SK-N-SH (cell line): ENCODE measurements around the gene ITGBL1. TPM values are rescaled to one million over a fixed set of nuclear protein-coding genes. Genes with fewer than 3 reads are reported as not detected.
A peak's percentile ranks its signal among the peaks of the same experiment; 100 is the strongest.

Experiments used
- CTCF ChIA-PET: fragments of 300-600, 350-600 bp; formaldehyde crosslinking; extraction: SDS; loops from one replicate; lab custom pipeline; 2021; lab: Yijun Ruan, JAX
- POLR2A ChIA-PET: fragments of 350-600 bp; sonication (Branson Sonifier 250); formaldehyde crosslinking; extraction: SDS; loops from one replicate; lab custom pipeline; 2020; ENCODE audit warnings: antibody characterized with exemption, inconsistent platforms; lab: Yijun Ruan, JAX
- DNase-seq: peaks from one replicate; pipeline ENCODE4 v3.0.0; 2012
- H2AFZ ChIP-seq: fragments of 200-600 bp; sonication (generic); 2 replicates; pipeline ENCODE4 v1.8.1; 2016; ENCODE audit warnings: antibody characterized with exemption, mild to moderate bottlenecking, low read depth
- H3F3A ChIP-seq: fragments of 200-600 bp; sonication (generic); replicated peaks from 2 replicates; pipeline ENCODE3; 2016; ENCODE audit warnings: antibody characterized with exemption, mild to moderate bottlenecking; ENCODE audit not compliant: insufficient read depth
- H3K27ac ChIP-seq, 2 experiments: fragments of 200-500 bp in 1 of 2; fragments of 200-600 bp in 1 of 2; sonication (Bioruptor generic) in 1 of 2; sonication (generic), shearing (Covaris generic) in 1 of 2; 2 replicates each; pipeline versions ENCODE4 v1.5.1 to v1.6.1; 2014 to 2016; ENCODE audit warnings: low read depth in 2 of 2, inconsistent platforms in 1 of 2, low read length in 1 of 2, mild to moderate bottlenecking in 1 of 2, mixed read lengths in 1 of 2
- H3K27me3 ChIP-seq: fragments of 200-600 bp; sonication (generic), shearing (Covaris generic); 2 replicates; pipeline ENCODE4 v1.6.1; 2016; ENCODE audit warnings: mixed run types; ENCODE audit not compliant: insufficient read depth
- H3K36me3 ChIP-seq, 2 experiments: fragments of 200-500 bp in 1 of 2; fragments of 200-600 bp in 1 of 2; sonication (Bioruptor generic) in 1 of 2; sonication (generic) in 1 of 2; replicated peaks in 1 of 2; 2 replicates each; pipeline versions ENCODE3 to v1.5.1; 2014 to 2016; ENCODE audit warnings: low read length in 1 of 2, mild to moderate bottlenecking in 1 of 2; ENCODE audit not compliant: insufficient read depth in 2 of 2, control insufficient read depth in 1 of 2
- H3K4me1 ChIP-seq, 2 experiments: fragments of 200-500 bp in 1 of 2; fragments of 200-600 bp in 1 of 2; sonication (Bioruptor generic) in 1 of 2; sonication (generic), shearing (Covaris generic) in 1 of 2; 2 replicates each; pipeline versions ENCODE4 v1.5.1 to v1.6.1; 2014 to 2016; ENCODE audit warnings: low read depth in 1 of 2, low read length in 1 of 2, mixed run types in 1 of 2; ENCODE audit not compliant: insufficient read depth in 2 of 2, control insufficient read depth in 1 of 2
- H3K4me2 ChIP-seq: fragments of 200-600 bp; sonication (generic), shearing (Covaris generic); 2 replicates; pipeline ENCODE4 v1.6.1; 2017; ENCODE audit warnings: mixed run types
- H3K4me3 ChIP-seq, 2 experiments: fragments of 200-500 bp in 1 of 2; fragments of 200-600 bp in 1 of 2; sonication (Bioruptor generic) in 1 of 2; sonication (generic), shearing (Covaris generic) in 1 of 2; 2 replicates each; pipeline versions ENCODE4 v1.5.1 to v1.8.1; 2014 to 2016; ENCODE audit warnings: low read depth in 2 of 2, inconsistent platforms in 1 of 2, low read length in 1 of 2, mild to moderate bottlenecking in 1 of 2, mixed read lengths in 1 of 2, moderate library complexity in 1 of 2
- H3K79me2 ChIP-seq: fragments of 200-600 bp; sonication (generic); 2 replicates; pipeline ENCODE4 v1.8.1; 2017; ENCODE audit warnings: mild to moderate bottlenecking; ENCODE audit not compliant: insufficient read depth
- H3K9ac ChIP-seq: fragments of 200-600 bp; sonication (generic); 2 replicates; pipeline ENCODE4 v1.6.1; 2017; ENCODE audit warnings: mixed run types
- H3K9me2 ChIP-seq: fragments of 200-600 bp; sonication (generic); 2 replicates; pipeline ENCODE4 v1.6.1; 2017; ENCODE audit warnings: mixed run types
- H3K9me3 ChIP-seq: fragments of 200-600 bp; sonication (generic); 2 replicates; pipeline ENCODE4 v1.6.1; 2017; ENCODE audit warnings: mixed run types, mild to moderate bottlenecking, moderate library complexity
- H4K20me1 ChIP-seq: fragments of 200-600 bp; sonication (generic); 2 replicates; pipeline ENCODE4 v1.6.1; 2017; ENCODE audit warnings: mild to moderate bottlenecking, mixed run types; ENCODE audit not compliant: insufficient read depth
- ELF1 ChIP-seq: IDR thresholded peaks from 2 replicates; pipeline ENCODE4 v1.4.0; 2012
- EP300 ChIP-seq, 2 experiments: IDR thresholded peaks; 2 replicates each; pipeline versions ENCODE4 v1.4.0 to v1.6.1; 2012; ENCODE audit warnings: borderline replicate concordance in 1 of 2, low read depth in 1 of 2, low read length in 1 of 2
- EZH2phosphoT487 ChIP-seq: fragments of 200-600 bp; sonication (generic); IDR thresholded peaks from 2 replicates; pipeline ENCODE4 v1.6.1; 2017; ENCODE audit warnings: low read depth, mixed run types, mild to moderate bottlenecking, antibody characterized with exemption, moderate library complexity, borderline replicate concordance
- FOSL2 ChIP-seq: IDR thresholded peaks from 2 replicates; pipeline ENCODE4 v1.4.0; 2012; ENCODE audit warnings: low read depth, mild to moderate bottlenecking, moderate library complexity, borderline replicate concordance
- FOXM1 ChIP-seq: IDR thresholded peaks from 2 replicates; pipeline ENCODE4 v1.4.0; 2012; ENCODE audit warnings: low read depth, mild to moderate bottlenecking
- GATA2 ChIP-seq: sonication (generic); formaldehyde crosslinking; IDR thresholded peaks from 2 replicates; pipeline ENCODE4 v1.5.0; 2020; ENCODE audit warnings: mild to moderate bottlenecking, missing genetic modification reagents
- JUND ChIP-seq: IDR thresholded peaks from 2 replicates; pipeline ENCODE4 v1.4.0; 2012
- NFIC ChIP-seq: IDR thresholded peaks from 2 replicates; pipeline ENCODE4 v1.4.0; 2012; ENCODE audit warnings: borderline replicate concordance
- NRF1 ChIP-seq: IDR thresholded peaks from 2 replicates; pipeline ENCODE4 v1.6.1; 2012; ENCODE audit warnings: low read depth, mild to moderate bottlenecking, low read length
- POLR2AphosphoS5 ChIP-seq: IDR thresholded peaks from 2 replicates; pipeline ENCODE4 v1.6.1; 2012; ENCODE audit warnings: low read depth, low read length
- RAD21 ChIP-seq: IDR thresholded peaks from 2 replicates; pipeline ENCODE4 v1.6.1; 2012; ENCODE audit warnings: mild to moderate bottlenecking, low read length
- RCOR1 ChIP-seq: fragments of 150-350 bp; IDR thresholded peaks from 2 replicates; pipeline ENCODE4 v1.6.1; 2017; ENCODE audit warnings: antibody characterized with exemption, low read length
- RFX5 ChIP-seq: IDR thresholded peaks from 2 replicates; pipeline ENCODE4 v1.6.1; 2012; ENCODE audit warnings: mild to moderate bottlenecking, improper control_type of control experiment, low read length
- RXRA ChIP-seq: IDR thresholded peaks from 2 replicates; pipeline ENCODE4 v1.4.0; 2012; ENCODE audit warnings: low read depth, mild to moderate bottlenecking, borderline replicate concordance
- TCF12 ChIP-seq: IDR thresholded peaks from 2 replicates; pipeline ENCODE4 v1.4.0; 2012
- WGBS: methylation state at CpG from one replicate; pipeline ENCODE4 v1.1.6; 2017; ENCODE audit warnings: low lambda C conversion rate; 5-methylcytosine and 5-hydroxymethylcytosine counted together
- polyA plus RNA-seq, 3 experiments: library from polyadenylated mRNA; depleted of rRNA; stranded (reverse); fragments of >200 nt; gene quantifications; 2 replicates each; pipeline ENCODE4 v1.2.3, GENCODE V29; 2012
- TF ChIP-seq, protein P1 (sequence below): IDR thresholded peaks from 2 replicates; pipeline ENCODE4; 2012
- TF ChIP-seq, protein P2 (sequence below): fragments of 200-600 bp; sonication (generic); IDR thresholded peaks from 2 replicates; pipeline ENCODE4 v1.6.1; 2017; ENCODE audit warnings: antibody characterized with exemption, mild to moderate bottlenecking, moderate library complexity

The ITGBL1 gene
- polyA plus RNA-seq, 1 of the 3 experiments (the other 2 are of a cell fraction): 78.7 TPM

- Histone ChIP-seq H3K79me2 (peaks cover 6% of the 10 kb centered on the region; the same call in 1 of the 2 replicates), H3K4me2 (no peak overlapping the region), H3K36me3 (peaks cover 0 to 38% of the 10 kb centered on the region in 2 experiments), H3K27me3 (no peaks in the 10 kb centered on the region), H3K9me2 (no peaks in the 10 kb centered on the region; the same call in 1 of the 2 replicates), H3K9me3 (no peaks in the 10 kb centered on the region), H3F3A (peaks cover 27% of the 10 kb centered on the region), H3K4me1 (no peaks in the 10 kb centered on the region), H2AFZ (no peak overlapping the region), H3K9ac (no peak overlapping the region), H4K20me1 (no peaks in the 10 kb centered on the region; the same call in 1 of the 2 replicates), H3K4me3 (no peak overlapping the region), H3K27ac (no peak overlapping the region)
- TF ChIP-seq, protein P1, sequence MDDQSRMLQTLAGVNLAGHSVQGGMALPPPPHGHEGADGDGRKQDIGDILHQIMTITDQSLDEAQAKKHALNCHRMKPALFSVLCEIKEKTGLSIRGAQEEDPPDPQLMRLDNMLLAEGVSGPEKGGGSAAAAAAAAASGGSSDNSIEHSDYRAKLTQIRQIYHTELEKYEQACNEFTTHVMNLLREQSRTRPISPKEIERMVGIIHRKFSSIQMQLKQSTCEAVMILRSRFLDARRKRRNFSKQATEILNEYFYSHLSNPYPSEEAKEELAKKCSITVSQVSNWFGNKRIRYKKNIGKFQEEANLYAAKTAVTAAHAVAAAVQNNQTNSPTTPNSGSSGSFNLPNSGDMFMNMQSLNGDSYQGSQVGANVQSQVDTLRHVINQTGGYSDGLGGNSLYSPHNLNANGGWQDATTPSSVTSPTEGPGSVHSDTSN: peak; percentile 18; the same call in 1 of the 2 replicates
- TF ChIP-seq EZH2phosphoT487 (no peak), NRF1 (no peak)
- ChIA-PET POLR2A (no interaction called here), CTCF (no interaction called here)
- WGBS: 68% methylated on average over 4 of the region's 4 CpGs
- DNase-seq: no peak
Measured at GRCh38 chr13:101673360-101674105, 221.1 kb downstream of the ITGBL1 start.

DNA sequence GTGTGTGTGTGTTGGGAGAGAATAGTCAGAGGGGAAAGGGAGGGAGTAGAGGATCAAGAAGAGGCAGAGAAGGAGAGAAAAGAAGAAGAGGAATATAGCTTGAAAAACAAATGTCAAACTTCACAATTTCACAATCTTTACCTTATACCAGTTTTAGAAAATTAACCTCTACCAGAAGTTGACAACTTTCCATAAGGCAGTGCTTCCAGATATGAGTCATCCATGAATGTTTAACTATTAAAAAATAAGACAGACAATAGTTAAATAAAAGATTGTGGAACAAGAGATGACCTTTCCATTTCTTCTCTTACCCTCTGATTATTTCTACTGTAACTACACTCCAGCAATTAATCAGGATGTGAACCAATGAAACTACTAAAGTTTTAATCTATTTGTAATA lies 229.4 kb downstream of the ITGBL1 start:
- no peaks in the 10 kb centered on the region for H3K27me3 ChIP-seq
- TF ChIP-seq RXRA: no peak
- peak; percentile 30; the same call in 1 of the 2 replicates for TF ChIP-seq FOSL2
- no peak for DNase-seq
- peaks cover 23% of the 10 kb centered on the region for H4K20me1 ChIP-seq
- ChIA-PET CTCF (no interaction called here), POLR2A (no interaction called here)
- peaks cover 0 to 15% of the 10 kb centered on the region in 2 experiments for H3K36me3 ChIP-seq
- no peaks in the 10 kb centered on the region for H3K9me3 ChIP-seq
- peak overlapping the region in 1 of 2 experiments; percentile 12; a peak in 1 of 4 replicates for H3K27ac ChIP-seq
- no peak overlapping the region for H3K4me2 ChIP-seq
- H3F3A ChIP-seq: peaks cover 13% of the 10 kb centered on the region
- H3K79me2 ChIP-seq: peaks cover 25% of the 10 kb centered on the region
- H3K4me3 ChIP-seq: no peak overlapping the region
- no peaks in the 10 kb centered on the region; the same call in 1 of the 2 replicates for H3K9me2 ChIP-seq
- no peak overlapping the region for H2AFZ ChIP-seq
- H3K4me1 ChIP-seq: 0 out of 4 replicates have a peak, but pooled peaks cover 0 to 10% of the 10 kb centered on the region in 2 experiments
- H3K9ac ChIP-seq: no peak overlapping the region

DNA sequence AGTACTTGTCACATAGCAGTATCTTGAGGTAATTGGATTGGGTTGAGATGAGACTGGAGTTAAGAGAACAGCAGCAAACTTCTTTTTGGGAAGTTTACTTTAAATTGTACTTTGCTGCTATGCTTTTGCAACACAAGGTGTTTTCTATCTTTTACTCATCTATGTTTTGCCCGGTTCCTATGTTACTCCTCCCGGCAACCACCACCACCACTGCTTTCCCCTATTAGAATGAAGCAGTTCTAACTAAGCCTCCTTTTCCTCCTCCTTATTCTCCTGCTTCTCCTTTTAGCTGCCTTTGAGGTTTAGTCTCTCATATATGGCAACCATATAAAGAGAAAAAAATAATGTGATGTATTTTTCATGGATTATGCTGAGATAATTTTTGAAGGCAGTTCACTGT lies 233.5 kb downstream of the ITGBL1 start:
- H3K79me2 ChIP-seq: peaks cover 18% of the 10 kb centered on the region

More for the DNA sequence above, 233.5 kb downstream of the ITGBL1 start:
- no peaks in the 10 kb centered on the region; the same call in 1 of the 2 replicates for H3K9me2 ChIP-seq
- H3K27ac ChIP-seq: no peak overlapping the region
- no peaks in the 10 kb centered on the region for H3K9me3 ChIP-seq
- H3K4me3 ChIP-seq: no peak overlapping the region
- DNase-seq: no peak
- peaks cover 4 to 10% of the 10 kb centered on the region in 2 experiments for H3K36me3 ChIP-seq
- no peak overlapping the region for H2AFZ ChIP-seq
- TF ChIP-seq GATA2 (CRISPR knock-in tag): no peak
- TF ChIP-seq RAD21: no peak
- no peak for TF ChIP-seq JUND
- TF ChIP-seq POLR2AphosphoS5: no peak
- TF ChIP-seq, protein P2, sequence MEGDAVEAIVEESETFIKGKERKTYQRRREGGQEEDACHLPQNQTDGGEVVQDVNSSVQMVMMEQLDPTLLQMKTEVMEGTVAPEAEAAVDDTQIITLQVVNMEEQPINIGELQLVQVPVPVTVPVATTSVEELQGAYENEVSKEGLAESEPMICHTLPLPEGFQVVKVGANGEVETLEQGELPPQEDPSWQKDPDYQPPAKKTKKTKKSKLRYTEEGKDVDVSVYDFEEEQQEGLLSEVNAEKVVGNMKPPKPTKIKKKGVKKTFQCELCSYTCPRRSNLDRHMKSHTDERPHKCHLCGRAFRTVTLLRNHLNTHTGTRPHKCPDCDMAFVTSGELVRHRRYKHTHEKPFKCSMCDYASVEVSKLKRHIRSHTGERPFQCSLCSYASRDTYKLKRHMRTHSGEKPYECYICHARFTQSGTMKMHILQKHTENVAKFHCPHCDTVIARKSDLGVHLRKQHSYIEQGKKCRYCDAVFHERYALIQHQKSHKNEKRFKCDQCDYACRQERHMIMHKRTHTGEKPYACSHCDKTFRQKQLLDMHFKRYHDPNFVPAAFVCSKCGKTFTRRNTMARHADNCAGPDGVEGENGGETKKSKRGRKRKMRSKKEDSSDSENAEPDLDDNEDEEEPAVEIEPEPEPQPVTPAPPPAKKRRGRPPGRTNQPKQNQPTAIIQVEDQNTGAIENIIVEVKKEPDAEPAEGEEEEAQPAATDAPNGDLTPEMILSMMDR: no peak
- TF ChIP-seq ELF1: no peak
- TF ChIP-seq RCOR1: no peak
- TF ChIP-seq RFX5: no peak
- TF ChIP-seq EP300 (IDR thresholded peaks at IDR 0.05; ENCODE audit: borderline replicate concordance in 1 of 2, low read depth in 1 of 2, low read length in 1 of 2): no peak
- TF ChIP-seq TCF12: no peak
- TF ChIP-seq RXRA: no peak
- no peak for TF ChIP-seq NFIC
- TF ChIP-seq FOXM1: no peak
- H3K27me3 ChIP-seq: no peaks in the 10 kb centered on the region
- H3K4me1 ChIP-seq: 0 out of 4 replicates have a peak, but pooled peaks cover 0 to 10% of the 10 kb centered on the region in 2 experiments
- POLR2A ChIA-PET: no interaction called here
- H3F3A ChIP-seq: peaks cover 9% of the 10 kb centered on the region
- H3K4me2 ChIP-seq: no peak overlapping the region
- CTCF ChIA-PET: interaction anchor here (1.3 kb wide), 1 partner anchor 10 kb away, joined by 3 read pairs; no protein-coding TSS in a partner anchor
- peaks cover 19% of the 10 kb centered on the region for H4K20me1 ChIP-seq
- H3K9ac ChIP-seq: no peak overlapping the region
- 97% methylated on average over 2 of the region's 2 CpGs for WGBS
